Stimulated activated CD4-positive, alpha-beta T cell treated with anti-CD3 and anti-CD28 coated beads, Interleukin-2, amount 100 ng/mL, for 48 hours (primary cell): ENCODE measurements around the gene FILIP1L.
"Not testable (repeated sequence)": the region's sequence is repeated elsewhere in the genome, so short reads cannot be mapped to it uniquely, and the experiment has no call there.

ENCODE experiments used
- DNase-seq, 2 donors: peaks; one replicate each; pipeline ENCODE4 v3.0.0-alpha.2; 2020

The FILIP1L gene

GRCh38 chr3:100096866-100097265, 17.4 kb downstream of the FILIP1L start:
- DNase-seq: no peak

DNA sequence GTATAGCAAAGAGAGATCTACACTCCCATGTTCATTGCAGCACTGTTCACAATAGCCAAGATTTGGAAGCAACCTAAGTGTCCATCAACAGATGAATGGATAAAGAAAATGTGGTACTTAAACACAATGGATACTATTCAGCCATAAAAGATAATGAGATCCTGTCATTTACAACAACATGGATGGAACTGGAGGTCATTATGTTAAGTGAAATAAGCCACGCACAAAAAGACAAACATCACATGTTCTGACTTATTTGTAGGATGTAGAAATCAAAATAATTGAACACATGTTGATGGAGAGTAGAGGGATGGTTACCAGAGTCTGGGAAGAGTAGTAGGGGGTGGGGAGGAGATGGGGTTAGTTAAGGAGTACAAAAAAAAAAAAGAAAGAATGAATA, 18.0 kb downstream of the FILIP1L start:
- DNase-seq: not testable (repeated sequence)

DNA sequence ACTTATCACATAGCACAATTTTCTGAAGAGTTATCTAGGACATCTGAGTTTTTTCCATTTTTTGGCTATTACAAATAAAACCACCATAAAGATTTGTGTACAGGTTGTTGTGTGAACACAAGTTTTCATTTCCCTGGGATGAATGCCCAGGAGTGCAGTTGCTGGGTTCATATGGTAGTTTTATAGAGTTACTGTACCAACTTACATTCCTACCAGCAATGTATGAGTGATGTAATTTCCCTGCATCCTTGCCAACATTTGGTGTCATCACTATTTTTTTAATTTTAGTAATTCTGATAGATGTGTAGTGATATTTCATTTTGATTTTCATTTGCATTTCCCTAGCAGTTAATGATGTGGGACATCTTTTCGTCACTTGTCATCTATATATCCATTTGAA, 20.5 kb downstream of the FILIP1L start:
- DNase-seq: no peak

- DNase-seq: no peak
Measured at GRCh38 chr3:100090669-100091005, 23.7 kb downstream of the FILIP1L start.

- DNase-seq: no peak
Measured at GRCh38 chr3:100089812-100090668, 24.3 kb downstream of the FILIP1L start.

GRCh38 chr3:100088735-100089368, 25.4 kb downstream of the FILIP1L start:
- DNase-seq: no peak

DNA sequence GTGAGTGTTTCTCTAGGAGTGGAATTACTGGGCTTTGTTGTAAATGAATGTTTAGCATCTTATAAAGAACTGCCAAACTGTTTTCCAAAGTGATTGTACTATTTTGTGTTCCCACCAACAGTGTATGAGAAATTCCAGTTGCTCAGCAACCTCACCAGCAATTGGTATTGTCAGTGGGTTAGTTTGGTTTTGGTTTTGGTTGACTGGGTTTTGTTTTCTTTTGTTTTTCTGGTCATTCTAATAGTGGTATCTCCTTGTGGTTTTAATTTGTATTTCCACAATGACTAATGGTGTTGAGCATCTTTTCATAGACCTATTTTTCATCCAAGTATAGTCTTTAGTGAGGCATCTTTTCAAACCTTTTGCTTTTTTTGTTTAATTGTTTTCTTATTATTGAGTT, 27.1 kb downstream of the FILIP1L start:
- DNase-seq: no peak

GRCh38 chr3:100086401-100086800, 27.9 kb downstream of the FILIP1L start:
- DNase-seq: no peak

GRCh38 chr3:100084100-100084806, 30.0 kb downstream of the FILIP1L start:
- no peak for DNase-seq

DNA sequence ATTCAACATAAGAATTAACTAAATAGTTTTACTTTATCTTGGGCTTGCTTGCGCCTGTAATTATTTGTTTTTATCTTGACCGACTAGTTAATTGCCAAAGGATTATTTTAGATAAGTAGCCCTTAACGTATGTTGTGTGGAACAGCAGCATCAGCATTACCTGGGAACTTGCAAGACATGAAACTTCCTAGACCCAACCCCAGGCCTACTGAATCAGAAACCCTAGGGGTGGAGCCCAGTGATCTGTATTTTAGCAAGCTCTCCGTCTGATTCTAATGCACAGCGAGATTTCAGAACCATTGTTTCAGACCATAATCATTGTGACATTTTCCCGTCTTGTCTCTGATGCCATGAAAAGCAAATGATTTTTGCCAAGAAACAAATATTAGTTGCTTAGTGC, 31.1 kb downstream of the FILIP1L start:
- no peak for DNase-seq

DNA sequence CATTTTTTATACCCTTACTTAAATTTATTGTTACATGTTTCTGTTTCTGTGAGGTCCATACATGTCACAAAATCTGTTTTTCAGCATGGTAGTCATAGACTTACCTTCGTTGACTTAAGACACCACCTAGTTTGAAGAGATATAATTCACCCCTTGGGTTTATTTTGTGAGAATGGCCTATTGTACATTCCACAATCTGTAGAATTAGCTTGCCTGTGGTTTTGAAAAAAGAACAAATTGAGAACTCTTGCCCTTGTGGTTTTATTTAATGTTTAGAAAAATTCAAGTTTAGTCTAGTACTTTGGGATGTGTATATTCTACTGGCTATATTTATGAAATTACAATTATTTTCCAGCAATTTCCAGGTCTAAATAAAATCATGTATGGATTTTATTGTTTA, 31.6 kb downstream of the FILIP1L start:
- DNase-seq: no peak

- no peak for DNase-seq
Measured at GRCh38 chr3:100081986-100082692, 32.2 kb downstream of the FILIP1L start.

GRCh38 chr3:100081311-100081710, 33.0 kb downstream of the FILIP1L start:
- DNase-seq: no peak

- DNase-seq: no peak
Measured at GRCh38 chr3:100080573-100080972, 33.7 kb downstream of the FILIP1L start.

GRCh38 chr3:100079328-100079727, 35.0 kb downstream of the FILIP1L start:
- no peak for DNase-seq

GRCh38 chr3:100076731-100077529, 37.4 kb downstream of the FILIP1L start:
- DNase-seq: no peak

GRCh38 chr3:100075851-100076730, 38.2 kb downstream of the FILIP1L start:
- no peak for DNase-seq

DNA sequence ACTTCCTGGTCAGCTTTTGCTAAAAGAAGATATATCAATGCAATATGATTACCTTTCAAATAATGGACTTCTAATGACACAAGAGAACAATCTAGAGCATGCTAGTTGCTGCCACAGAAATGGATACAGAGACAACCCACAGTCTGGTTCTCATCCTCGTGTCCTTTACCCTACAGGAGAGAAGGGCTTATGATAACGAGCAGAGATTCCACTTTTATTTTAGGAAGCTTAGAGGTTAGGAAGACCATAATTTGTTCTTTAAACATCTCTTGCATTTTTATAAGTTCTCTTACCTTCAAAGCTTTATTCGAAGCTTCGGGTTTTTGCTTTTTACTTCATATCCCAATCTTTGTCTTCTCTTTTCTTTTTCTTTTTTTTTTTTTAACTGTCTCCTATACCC, 39.1 kb downstream of the FILIP1L start:
- no peak for DNase-seq

GRCh38 chr3:100073714-100074307, 40.5 kb downstream of the FILIP1L start:
- no peak for DNase-seq

DNA sequence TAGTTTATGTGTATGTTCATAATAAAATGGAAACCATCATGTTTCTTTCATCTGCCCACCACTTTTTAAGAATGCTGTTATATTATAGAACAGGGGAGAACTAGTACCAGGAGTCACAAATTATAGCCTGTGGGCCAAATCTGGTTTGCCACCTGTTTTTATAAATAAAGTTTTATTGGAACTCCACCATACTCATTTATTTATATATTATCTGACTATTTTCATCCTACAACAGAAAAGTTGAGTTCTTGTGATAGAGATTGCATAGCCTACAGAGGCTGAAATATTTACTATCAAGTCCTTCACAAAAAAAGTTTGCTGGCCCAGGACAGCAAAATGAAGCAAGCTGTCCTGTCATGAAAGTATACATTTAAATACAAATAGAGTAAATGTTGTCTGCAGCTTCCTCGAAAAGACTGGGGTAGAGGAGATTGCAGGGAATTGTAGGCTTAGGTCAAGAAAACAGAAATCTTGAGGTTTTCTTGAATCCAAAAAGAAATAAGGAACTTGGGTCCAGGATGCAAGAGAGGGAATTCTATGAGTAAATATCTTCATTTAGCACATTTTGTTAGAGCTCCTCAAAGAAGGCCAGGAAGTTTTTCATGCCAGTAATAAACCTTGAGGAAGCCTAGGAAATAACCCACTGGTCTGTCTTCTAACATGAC, 41.1 kb downstream of the FILIP1L start:
- no peak for DNase-seq
